Right lobe of liver (tissue), 6 donors: Measurements from ENCODE around the gene CDH4. TPM values are rescaled to one million over a fixed set of nuclear protein-coding genes. Genes with fewer than 3 reads are reported as not detected.

Source experiments
- ATAC-seq, 4 donors: fragments of 200-7000 bp; cut with Tn5 transposase; one replicate each; pipeline ENCODE4 v1.9.1; 2020; ENCODE audit warnings: mild to moderate bottlenecking in 4 of 4, moderate library complexity in 4 of 4
- DNase-seq, 3 donors: peaks; one replicate each; pipeline ENCODE4 v3.0.0-alpha.2; 2020
- H3K27ac ChIP-seq, 3 donors: fragments of 200-600 bp; one replicate each; pipeline ENCODE4 v1.8.0; 2022
- H3K27me3 ChIP-seq, 2 donors: fragments of 200-600 bp; one replicate each; pipeline ENCODE4 v1.8.0; 2022
- H3K36me3 ChIP-seq, 4 donors: fragments of 200-600 bp; sonication (generic) in 1 of 4; one replicate each; pipeline versions ENCODE4 v1.5.1 to v1.8.0; 2017 to 2022; ENCODE audit warnings: control low read depth in 1 of 4
- H3K4me1 ChIP-seq, 4 donors: fragments of 200-600 bp; sonication (generic) in 1 of 4; one replicate each; pipeline versions ENCODE4 v1.5.1 to v1.8.0; 2017 to 2022; ENCODE audit warnings: control low read depth in 1 of 4
- H3K4me3 ChIP-seq, 3 donors: fragments of 200-600 bp; one replicate each; pipeline ENCODE4 v1.8.0; 2022
- H3K9me3 ChIP-seq, 4 donors: fragments of 200-600 bp; sonication (generic) in 1 of 4; one replicate each; pipeline versions ENCODE4 v1.5.1 to v1.8.0; 2017 to 2022; ENCODE audit warnings: control low read depth in 1 of 4
- CTCF ChIP-seq, 4 donors: fragments of 200-600 bp in 3 of 4; fragments of 450-650 bp in 1 of 4; IDR thresholded peaks; one replicate each; pipeline versions ENCODE4 v1.5.1 to v1.8.0; 2016 to 2022; ENCODE audit warnings: antibody characterized with exemption in 4 of 4, mild to moderate bottlenecking in 2 of 4
- POLR2A ChIP-seq: fragments of 450-650 bp; IDR thresholded peaks from one replicate; pipeline ENCODE4 v1.6.1; 2017; ENCODE audit warnings: antibody characterized with exemption, mild to moderate bottlenecking
- WGBS: methylation state at CpG from one replicate; pipeline ENCODE4 v1.1.6; 2018; ENCODE audit warnings: low coverage, low lambda C conversion rate; ENCODE audit not compliant: insufficient coverage; ENCODE audit errors: missing lambda C conversion rate; 5-methylcytosine and 5-hydroxymethylcytosine counted together
- intact Hi-C, 2 donors: fragments of 100-400 bp; cut with DNase I; formaldehyde crosslinking; loops; one replicate each; pipeline versions ENCODE4 v1.11.2 to v1.14.1; 2022
- total RNA-seq, 6 experiments: library from RNA; depleted of rRNA in 2 of 6; stranded (reverse); fragments of >200 nt in 2 of 6; fragmentation: NEBNext Ultra II Directional in 3 of 6; extraction: Animal tissue kit (Norgen Biotek cat#: 25700) in 3 of 6; gene quantifications; one replicate each; pipeline versions ENCODE4 v1.1.0 to v1.2.4, GENCODE V29; 2016 to 2023
- donor health status: DM: no; HTN: yes; CAD: no.
- donor health status: DM: no; HTN: no; CAD: no.
- donor health status: DM: no; HTN: no; CAD: no.
- donor health status: DM: no; HTN: yes; CAD: no.
- donor health status: DM: no; HTN: yes; CAD: no.

Gene CDH4
- total RNA-seq, 6 experiments from 2014 or later = 0.02 to 0.14 (median 0.09) TPM; not detected in 3

GRCh38 chr20:61770113-61770585 is 518.1 kb downstream of the CDH4 start:
- no peak for TF ChIP-seq POLR2A
- TF ChIP-seq CTCF (IDR thresholded peaks at IDR 0.05) = no peak
- no peaks in the 10 kb centered on the region for H3K4me1 ChIP-seq
- WGBS = 60% methylated on average over 2 of the region's 16 CpGs
- H3K9me3 ChIP-seq = no peaks in the 10 kb centered on the region
- ATAC-seq (no peak), DNase-seq (peak in 1 of 3 donors; percentile 18)
- no peaks in the 10 kb centered on the region for H3K27me3 ChIP-seq
- no peaks in the 10 kb centered on the region for H3K36me3 ChIP-seq
- H3K4me3 ChIP-seq = no peak overlapping the region
- no peak overlapping the region for H3K27ac ChIP-seq
- intact Hi-C loops = no loop called here

- Histone ChIP-seq H3K27me3 (no peaks in the 10 kb centered on the region), H3K27ac (no peak overlapping the region), H3K9me3 (no peaks in the 10 kb centered on the region), H3K4me1 (no peaks in the 10 kb centered on the region), H3K4me3 (no peak overlapping the region), H3K36me3 (no peaks in the 10 kb centered on the region)
- TF ChIP-seq CTCF (IDR thresholded peaks at IDR 0.05) (no peak), POLR2A (no peak)
- DNase-seq = no peak
- intact Hi-C loops = no loop called here
- ATAC-seq = no peak
- 54% methylated on average over 7 of the region's 8 CpGs for WGBS
Observed at GRCh38 chr20:61771805-61772350, 519.8 kb downstream of the CDH4 start.

- TF ChIP-seq CTCF (IDR thresholded peaks at IDR 0.05) (no peak), POLR2A (no peak)
- Histone ChIP-seq H3K27me3 (no peaks in the 10 kb centered on the region), H3K27ac (no peak overlapping the region), H3K9me3 (no peaks in the 10 kb centered on the region), H3K4me3 (no peak overlapping the region), H3K4me1 (no peaks in the 10 kb centered on the region), H3K36me3 (no peaks in the 10 kb centered on the region)
- WGBS = 56% methylated on average over 12 of the region's 53 CpGs
- intact Hi-C loops = no loop called here
- DNase-seq (no peak), ATAC-seq (no peak)
Observed at GRCh38 chr20:61772828-61773631, 521.0 kb downstream of the CDH4 start.

- DNase-seq = no peak
- 48% methylated on average over 9 of the region's 14 CpGs for WGBS
- H3K4me1 ChIP-seq = no peaks in the 10 kb centered on the region
- no peak overlapping the region for H3K27ac ChIP-seq
- no peaks in the 10 kb centered on the region for H3K27me3 ChIP-seq
- intact Hi-C loops = no loop called here
- H3K4me3 ChIP-seq = no peak overlapping the region
- no peaks in the 10 kb centered on the region for H3K36me3 ChIP-seq
- no peak for TF ChIP-seq POLR2A
- no peak for TF ChIP-seq CTCF (IDR thresholded peaks at IDR 0.05)
- no peaks in the 10 kb centered on the region for H3K9me3 ChIP-seq
- no peak for ATAC-seq
Observed at GRCh38 chr20:61773926-61774587, 522.0 kb downstream of the CDH4 start.
